Measurements from ENCODE around the gene MPHOSPH8. TPM values are rescaled to one million over a fixed set of nuclear protein-coding genes. Genes with fewer than 3 reads are reported as not detected.

MPHOSPH8 gene
- total RNA-seq, 4 donors from 2014 or later = 25.8 to 62.7 (median 48.6) TPM

DNA sequence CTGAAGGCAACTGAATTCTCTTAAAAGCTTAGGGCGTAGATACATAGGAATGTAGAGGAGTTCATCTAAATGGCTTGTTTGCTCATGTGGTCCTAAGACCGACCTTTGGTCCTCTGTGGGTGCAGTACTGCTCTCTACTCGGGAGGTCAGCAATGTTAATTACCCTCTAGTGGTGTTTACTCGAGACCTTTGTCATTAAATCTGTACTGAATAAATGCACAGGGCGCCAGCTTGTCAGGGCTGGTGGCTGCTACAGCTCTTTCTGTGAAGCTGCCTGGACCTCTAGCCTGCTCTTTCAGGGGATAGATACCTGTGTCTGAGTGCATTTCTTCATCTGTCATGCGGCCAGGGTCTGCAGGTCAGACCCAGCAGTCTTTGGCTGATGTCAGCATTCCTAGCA, 29.2 kb upstream of the MPHOSPH8 start:
- Histone ChIP-seq H3K27ac (no peak overlapping the region), H3K9me3 (no peaks in the 10 kb centered on the region), H3K4me1 (peaks cover 0 to 12% (median 11%) of the 10 kb centered on the region in 4 donors), H3K27me3 (peaks cover 25% of the 10 kb centered on the region), H3K36me3 (no peaks in the 10 kb centered on the region), H3K4me3 (no peak overlapping the region)
- in situ Hi-C loops (cut with MboI; ENCODE audit: low pct_ligation_motif_present in 1 of 4, low pct_unique_long_range_greater_than_20kb in 1 of 4, low sequenced_read_pairs in 3 of 4) = no loop called here
- 73 to 75% methylated on average over 4 to 6 of the region's 6 CpGs for WGBS, 2 donors (ENCODE audit: low coverage in 1 of 2)
- TF ChIP-seq POLR2A (IDR thresholded peaks at IDR 0.05) = no peak
- TF ChIP-seq, protein P1, sequence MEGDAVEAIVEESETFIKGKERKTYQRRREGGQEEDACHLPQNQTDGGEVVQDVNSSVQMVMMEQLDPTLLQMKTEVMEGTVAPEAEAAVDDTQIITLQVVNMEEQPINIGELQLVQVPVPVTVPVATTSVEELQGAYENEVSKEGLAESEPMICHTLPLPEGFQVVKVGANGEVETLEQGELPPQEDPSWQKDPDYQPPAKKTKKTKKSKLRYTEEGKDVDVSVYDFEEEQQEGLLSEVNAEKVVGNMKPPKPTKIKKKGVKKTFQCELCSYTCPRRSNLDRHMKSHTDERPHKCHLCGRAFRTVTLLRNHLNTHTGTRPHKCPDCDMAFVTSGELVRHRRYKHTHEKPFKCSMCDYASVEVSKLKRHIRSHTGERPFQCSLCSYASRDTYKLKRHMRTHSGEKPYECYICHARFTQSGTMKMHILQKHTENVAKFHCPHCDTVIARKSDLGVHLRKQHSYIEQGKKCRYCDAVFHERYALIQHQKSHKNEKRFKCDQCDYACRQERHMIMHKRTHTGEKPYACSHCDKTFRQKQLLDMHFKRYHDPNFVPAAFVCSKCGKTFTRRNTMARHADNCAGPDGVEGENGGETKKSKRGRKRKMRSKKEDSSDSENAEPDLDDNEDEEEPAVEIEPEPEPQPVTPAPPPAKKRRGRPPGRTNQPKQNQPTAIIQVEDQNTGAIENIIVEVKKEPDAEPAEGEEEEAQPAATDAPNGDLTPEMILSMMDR (IDR thresholded peaks at IDR 0.05) = no peak
- no peak for TF ChIP-seq EP300 (IDR thresholded peaks at IDR 0.05; ENCODE audit: low read depth)
- TF ChIP-seq POLR2AphosphoS5 (IDR thresholded peaks at IDR 0.05) = no peak
- intact Hi-C loops (cut with DNase I; ENCODE audit: low total_unique reads) = no loop called here
- no peak for DNase-seq

- in situ Hi-C loops (cut with MboI; ENCODE audit: low pct_ligation_motif_present in 1 of 4, low pct_unique_long_range_greater_than_20kb in 1 of 4, low sequenced_read_pairs in 3 of 4) = no loop called here
- 79 to 95% methylated on average over 6 to 7 of the region's 7 CpGs for WGBS, 2 donors (ENCODE audit: low coverage in 1 of 2)
These were observed 28.1 kb upstream of the MPHOSPH8 start for GRCh38 chr13:19605161-19605955.

GRCh38 chr13:19606152-19606551, 27.3 kb upstream of the MPHOSPH8 start:
- Histone ChIP-seq H3K36me3 (no peaks in the 10 kb centered on the region), H3K27me3 (peaks cover 24% of the 10 kb centered on the region), H3K27ac (no peak overlapping the region), H3K9me3 (no peaks in the 10 kb centered on the region), H3K4me3 (no peak overlapping the region), H3K4me1 (peaks cover 0 to 12% (median 11%) of the 10 kb centered on the region in 4 donors)
- DNase-seq = no peak
- TF ChIP-seq POLR2AphosphoS5 (IDR thresholded peaks at IDR 0.05) = no peak
- TF ChIP-seq EP300 (IDR thresholded peaks at IDR 0.05; ENCODE audit: low read depth) = no peak
- no peak for TF ChIP-seq POLR2A (IDR thresholded peaks at IDR 0.05)
- TF ChIP-seq, protein P1 (IDR thresholded peaks at IDR 0.05) = no peak
- in situ Hi-C loops (cut with MboI; ENCODE audit: low pct_ligation_motif_present in 1 of 4, low pct_unique_long_range_greater_than_20kb in 1 of 4, low sequenced_read_pairs in 3 of 4) = no loop called here
- intact Hi-C loops (cut with DNase I; ENCODE audit: low total_unique reads) = no loop called here

More at GRCh38 chr13:19605161-19605955, 28.1 kb upstream of the MPHOSPH8 start:
- Histone ChIP-seq H3K27me3 (peaks cover 25% of the 10 kb centered on the region), H3K36me3 (no peaks in the 10 kb centered on the region), H3K9me3 (no peaks in the 10 kb centered on the region), H3K4me1 (peaks cover 0 to 12% (median 11%) of the 10 kb centered on the region in 4 donors), H3K4me3 (no peak overlapping the region), H3K27ac (no peak overlapping the region)
- TF ChIP-seq POLR2AphosphoS5 (IDR thresholded peaks at IDR 0.05) = no peak
- TF ChIP-seq, protein P1 (IDR thresholded peaks at IDR 0.05) = no peak
- no peak for TF ChIP-seq EP300 (IDR thresholded peaks at IDR 0.05; ENCODE audit: low read depth)
- TF ChIP-seq POLR2A (IDR thresholded peaks at IDR 0.05) = no peak
- intact Hi-C loops (cut with DNase I; ENCODE audit: low total_unique reads) = no loop called here
- DNase-seq = no peak

GRCh38 chr13:19606737-19607136, 26.7 kb upstream of the MPHOSPH8 start:
- no peak for TF ChIP-seq POLR2AphosphoS5 (IDR thresholded peaks at IDR 0.05)
- TF ChIP-seq POLR2A (IDR thresholded peaks at IDR 0.05) = no peak
- no peak for TF ChIP-seq EP300 (IDR thresholded peaks at IDR 0.05; ENCODE audit: low read depth)
- TF ChIP-seq, protein P1 (IDR thresholded peaks at IDR 0.05) = no peak
- intact Hi-C loops (cut with DNase I; ENCODE audit: low total_unique reads) = no loop called here
- in situ Hi-C loops (cut with MboI; ENCODE audit: low pct_ligation_motif_present in 1 of 4, low pct_unique_long_range_greater_than_20kb in 1 of 4, low sequenced_read_pairs in 3 of 4) = no loop called here

More at GRCh38 chr13:19606737-19607136, 26.7 kb upstream of the MPHOSPH8 start:
- Histone ChIP-seq H3K27ac (no peak overlapping the region), H3K4me3 (no peak overlapping the region), H3K27me3 (peaks cover 18% of the 10 kb centered on the region), H3K4me1 (peaks cover 0 to 9% (median 6%) of the 10 kb centered on the region in 4 donors), H3K36me3 (no peaks in the 10 kb centered on the region), H3K9me3 (no peaks in the 10 kb centered on the region)
- DNase-seq = no peak
- WGBS, 2 donors (ENCODE audit: low coverage in 1 of 2) = 98 to 100% methylated on average over 1 to 2 of the region's 2 CpGs

Data from transverse colon (tissue), 4 donors.